ENCODE measurements around the gene YARS1.

Gene YARS1

GRCh38 chr1:32775640-32776337 is 41.4 kb downstream of the YARS1 start:
- no peak for DNase-seq

GRCh38 chr1:32774950-32775634 is 42.1 kb downstream of the YARS1 start:
- DNase-seq: peak; percentile 83

- no peak for DNase-seq
Measured at GRCh38 chr1:32774464-32774808, 42.7 kb downstream of the YARS1 start.

- DNase-seq: no peak
Measured at GRCh38 chr1:32773764-32774463, 43.2 kb downstream of the YARS1 start.

GRCh38 chr1:32773018-32773763 is 44.0 kb downstream of the YARS1 start:
- DNase-seq: peak; percentile 17

- DNase-seq: no peak
Measured at GRCh38 chr1:32772281-32773017, 44.7 kb downstream of the YARS1 start.

GRCh38 chr1:32771561-32772280 is 45.4 kb downstream of the YARS1 start:
- no peak for DNase-seq

GRCh38 chr1:32770741-32771548 is 46.2 kb downstream of the YARS1 start:
- DNase-seq: no peak

GRCh38 chr1:32770221-32770731 is 46.9 kb downstream of the YARS1 start:
- no peak for DNase-seq

- no peak for DNase-seq
Measured at GRCh38 chr1:32769524-32770220, 47.5 kb downstream of the YARS1 start.

GRCh38 chr1:32768110-32768850 is 48.9 kb downstream of the YARS1 start:
- no peak for DNase-seq

- no peak for DNase-seq
Measured at GRCh38 chr1:32767641-32768040, 49.5 kb downstream of the YARS1 start.

GRCh38 chr1:32767156-32767555 is 50.0 kb downstream of the YARS1 start:
- DNase-seq: no peak

- no peak for DNase-seq
Measured at GRCh38 chr1:32766328-32766972, 50.7 kb downstream of the YARS1 start.

- DNase-seq: no peak
Measured at GRCh38 chr1:32765570-32766327, 51.4 kb downstream of the YARS1 start.

- DNase-seq: no peak
Measured at GRCh38 chr1:32764826-32765569, 52.2 kb downstream of the YARS1 start.

GRCh38 chr1:32763221-32763620 is 53.9 kb downstream of the YARS1 start:
- no peak for DNase-seq
